Activated CD4-positive, alpha-beta memory T cell treated with anti-CD3 and anti-CD28 coated beads, Interleukin-2, amount 10 ng/mL, durations not matched to agents 7 days and 5 days (primary cell): Measurements from ENCODE around the gene PLPPR2. TPM values are rescaled to one million over a fixed set of nuclear protein-coding genes. Genes with fewer than 3 reads are reported as not detected.

Source experiments
- total RNA-seq, 2 experiments: library from RNA; stranded (reverse); gene quantifications; one replicate each; pipeline ENCODE4 v1.2.3, GENCODE V29; 2021

PLPPR2 gene
- total RNA-seq, 2 experiments from 2014 or later, result 2.0 to 2.6 TPM

Other genes starting within 250 kb of the PLPPR2 start
- 10 to 100 TPM; 68.2 to 72.1 TPM for gene SPC24, start 199.7 kb upstream of the PLPPR2 start, total RNA-seq
- 1 to 10 TPM; 2.3 to 2.8 TPM for gene KANK2, start 157.9 kb upstream of the PLPPR2 start, total RNA-seq
- gene ANGPTL8, start 115.8 kb upstream of the PLPPR2 start, total RNA-seq, result not detected
- under 1 TPM; 0.35 to 0.68 TPM for gene DOCK6, start 92.9 kb upstream of the PLPPR2 start, total RNA-seq
- not detected for gene TSPAN16, start 59.3 kb upstream of the PLPPR2 start, total RNA-seq
- 1 to 10 TPM; 8.3 to 8.4 TPM for gene RAB3D, start 15.8 kb upstream of the PLPPR2 start, total RNA-seq
- gene TMEM205, start 9.2 kb upstream of the PLPPR2 start, total RNA-seq, result 10 to 100 TPM; 32.6 to 35.1 TPM
- 10 to 100 TPM; 24.0 to 24.7 TPM for gene CCDC159, start 8.9 kb upstream of the PLPPR2 start, total RNA-seq
- 1 to 10 TPM; 2.6 to 2.9 TPM for gene SWSAP1, start 19.2 kb downstream of the PLPPR2 start, total RNA-seq
- 10 to 100 TPM; 10.0 to 10.2 TPM for gene EPOR, start 28.9 kb downstream of the PLPPR2 start, total RNA-seq
- not detected for gene RGL3, start 63.9 kb downstream of the PLPPR2 start, total RNA-seq
- gene ODAD3, start 79.7 kb downstream of the PLPPR2 start, total RNA-seq, result not detected
- gene PRKCSH, start 80.2 kb downstream of the PLPPR2 start, total RNA-seq, result 100 to 1,000 TPM; 315 to 318 TPM
- not detected for gene ELAVL3, start 125.6 kb downstream of the PLPPR2 start, total RNA-seq
- 10 to 100 TPM; 15.6 to 16.5 TPM for gene ZNF653, start 150.4 kb downstream of the PLPPR2 start, total RNA-seq
- gene ECSIT, start 173.7 kb downstream of the PLPPR2 start, total RNA-seq, result 10 to 100 TPM; 24.8 to 26.8 TPM
- gene CNN1, start 183.4 kb downstream of the PLPPR2 start, total RNA-seq, result not detected
- 10 to 100 TPM; 49.7 to 50.2 TPM for gene ELOF1, start 203.8 kb downstream of the PLPPR2 start, total RNA-seq
- gene ACP5, start 222.2 kb downstream of the PLPPR2 start, total RNA-seq, result 10 to 100 TPM; 21.3 to 21.4 TPM
- 1 to 10 TPM; 6.1 to 6.7 TPM for gene ZNF627, start 242.1 kb downstream of the PLPPR2 start, total RNA-seq